Subcutaneous abdominal adipose tissue (tissue), 5 donors: ENCODE measurements around the gene AKAP6.

Experiments used
- H3K27ac ChIP-seq: one replicate; pipeline ENCODE4 v1.7.0; 2013; ENCODE audit warnings: low read depth, mild to moderate bottlenecking, inconsistent platforms, low read length, moderate library complexity
- H3K27me3 ChIP-seq, 5 donors: one replicate each; pipeline ENCODE4 v1.7.0; 2013; ENCODE audit warnings: low read length in 5 of 5, inconsistent platforms in 1 of 5; ENCODE audit not compliant: control insufficient read depth in 5 of 5, insufficient read depth in 4 of 5
- H3K36me3 ChIP-seq, 5 donors: one replicate each; pipeline ENCODE4 v1.7.0; 2013; ENCODE audit warnings: low read length in 5 of 5; ENCODE audit not compliant: control insufficient read depth in 5 of 5, insufficient read depth in 5 of 5
- H3K4me1 ChIP-seq, 5 donors: one replicate each; pipeline ENCODE4 v1.7.0; 2013; ENCODE audit warnings: low read length in 5 of 5, mild to moderate bottlenecking in 3 of 5, moderate library complexity in 1 of 5; ENCODE audit not compliant: control insufficient read depth in 5 of 5, insufficient read depth in 5 of 5
- H3K4me3 ChIP-seq, 5 donors: one replicate each; pipeline ENCODE4 v1.7.0; 2013; ENCODE audit warnings: low read length in 5 of 5, low read depth in 1 of 5
- H3K9ac ChIP-seq, 5 donors: one replicate each; pipeline ENCODE4 v1.7.0; 2013; ENCODE audit warnings: low read length in 5 of 5, mild to moderate bottlenecking in 4 of 5, moderate library complexity in 3 of 5
- H3K9me3 ChIP-seq, 5 donors: one replicate each; pipeline ENCODE4 v1.7.0; 2013; ENCODE audit warnings: low read length in 5 of 5; ENCODE audit not compliant: control insufficient read depth in 5 of 5
- donor health status: healthy.
- donor health status: healthy.
- donor health status: healthy.
- donor health status: healthy.
- donor health status: healthy.

AKAP6 gene

DNA sequence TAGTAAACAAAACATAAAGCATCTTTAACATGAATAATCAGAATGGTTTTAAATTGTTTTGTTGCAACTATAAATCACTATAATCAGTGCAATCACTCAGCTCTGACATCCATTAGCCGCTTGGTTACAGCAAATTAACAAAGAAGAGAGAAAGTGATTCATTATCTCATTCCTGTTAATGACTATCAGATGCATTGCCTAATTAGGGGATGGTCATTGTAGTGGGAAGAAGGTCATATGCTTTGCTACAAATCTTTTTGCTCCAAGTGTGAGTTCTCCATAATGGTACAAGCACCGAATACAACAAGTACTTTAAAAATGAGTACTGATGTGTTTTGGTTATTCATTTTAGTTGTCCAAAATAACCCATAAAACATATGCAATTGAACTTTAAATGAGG is 272.0 kb downstream of the AKAP6 start:
- Histone ChIP-seq H3K4me3 (no peak overlapping the region), H3K27ac (no peak overlapping the region), H3K36me3 (no peaks in the 10 kb centered on the region), H3K9ac (no peak overlapping the region), H3K4me1 (peaks cover 0 to 11% (median 0%) of the 10 kb centered on the region in 5 donors), H3K27me3 (no peaks in the 10 kb centered on the region), H3K9me3 (no peaks in the 10 kb centered on the region)

DNA sequence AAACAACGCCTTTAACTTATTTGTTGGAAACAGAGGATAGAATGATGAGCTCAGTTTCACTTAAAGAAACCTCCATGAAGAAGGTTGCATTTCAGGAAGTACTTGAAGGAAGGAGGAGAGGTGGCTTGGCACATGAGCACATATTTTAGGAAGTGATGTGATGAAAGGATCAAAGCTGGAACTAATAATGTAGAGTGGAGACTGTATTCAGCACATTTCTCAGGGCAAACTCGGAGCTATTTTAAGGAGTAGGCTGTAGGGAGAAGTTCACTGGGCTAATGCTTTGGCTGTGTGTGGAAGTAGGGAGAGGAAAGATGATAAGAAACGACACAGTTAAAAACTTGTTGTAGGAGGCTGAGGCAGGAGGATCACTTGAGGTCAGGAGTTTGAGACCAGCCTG is 272.8 kb downstream of the AKAP6 start:
- H3K4me3 ChIP-seq, result no peak overlapping the region
- H3K36me3 ChIP-seq, result no peaks in the 10 kb centered on the region
- no peak overlapping the region for H3K9ac ChIP-seq
- H3K27me3 ChIP-seq, result no peaks in the 10 kb centered on the region
- H3K9me3 ChIP-seq, result no peaks in the 10 kb centered on the region
- H3K4me1 ChIP-seq, result peaks cover 0 to 11% (median 0%) of the 10 kb centered on the region in 5 donors
- H3K27ac ChIP-seq, result no peak overlapping the region

- no peaks in the 10 kb centered on the region for H3K9me3 ChIP-seq
- no peak overlapping the region for H3K9ac ChIP-seq
- no peaks in the 10 kb centered on the region for H3K27me3 ChIP-seq
- H3K4me1 ChIP-seq, result peaks cover 0 to 11% (median 0%) of the 10 kb centered on the region in 5 donors
- no peak overlapping the region for H3K4me3 ChIP-seq
- no peak overlapping the region for H3K27ac ChIP-seq
- H3K36me3 ChIP-seq, result no peaks in the 10 kb centered on the region
These were observed 273.6 kb downstream of the AKAP6 start for GRCh38 chr14:32602699-32603098.

DNA sequence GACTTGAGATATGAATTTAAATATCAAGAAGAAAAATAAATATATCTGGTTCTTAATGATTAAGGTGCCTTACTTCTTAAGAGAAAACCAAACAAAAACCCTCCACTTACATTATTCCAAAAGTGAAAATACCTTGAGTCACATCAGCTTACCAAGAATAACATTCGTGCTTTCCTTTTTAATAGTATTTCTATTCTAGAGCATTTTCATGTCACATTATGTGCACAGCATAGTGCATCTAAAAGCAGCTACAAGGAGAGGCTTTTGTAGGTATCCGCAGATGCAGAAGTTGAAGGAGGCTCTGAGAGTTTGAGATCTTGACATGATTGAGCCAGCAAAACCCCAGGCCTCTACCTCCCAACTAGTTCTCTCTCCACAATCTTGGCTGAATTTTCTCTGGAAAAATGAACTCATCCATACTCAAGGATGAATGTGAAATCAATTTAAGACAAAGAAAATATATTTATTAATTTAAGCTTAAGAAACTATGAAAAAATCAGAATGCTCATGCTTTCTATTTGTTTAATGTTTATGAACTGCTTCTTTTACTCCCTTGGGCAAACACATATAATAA is 275.0 kb downstream of the AKAP6 start:
- Histone ChIP-seq H3K27ac (no peak overlapping the region), H3K4me1 (peaks cover 0 to 11% (median 0%) of the 10 kb centered on the region in 5 donors), H3K36me3 (no peaks in the 10 kb centered on the region), H3K9ac (no peak overlapping the region), H3K9me3 (no peaks in the 10 kb centered on the region), H3K4me3 (no peak overlapping the region), H3K27me3 (no peaks in the 10 kb centered on the region)

GRCh38 chr14:32606301-32606700 is 277.2 kb downstream of the AKAP6 start:
- no peaks in the 10 kb centered on the region for H3K36me3 ChIP-seq
- H3K4me3 ChIP-seq, result no peak overlapping the region
- H3K27me3 ChIP-seq, result no peaks in the 10 kb centered on the region
- no peaks in the 10 kb centered on the region for H3K9me3 ChIP-seq
- no peak overlapping the region for H3K9ac ChIP-seq
- no peak overlapping the region for H3K27ac ChIP-seq
- H3K4me1 ChIP-seq, result peaks cover 0 to 11% (median 0%) of the 10 kb centered on the region in 5 donors

DNA sequence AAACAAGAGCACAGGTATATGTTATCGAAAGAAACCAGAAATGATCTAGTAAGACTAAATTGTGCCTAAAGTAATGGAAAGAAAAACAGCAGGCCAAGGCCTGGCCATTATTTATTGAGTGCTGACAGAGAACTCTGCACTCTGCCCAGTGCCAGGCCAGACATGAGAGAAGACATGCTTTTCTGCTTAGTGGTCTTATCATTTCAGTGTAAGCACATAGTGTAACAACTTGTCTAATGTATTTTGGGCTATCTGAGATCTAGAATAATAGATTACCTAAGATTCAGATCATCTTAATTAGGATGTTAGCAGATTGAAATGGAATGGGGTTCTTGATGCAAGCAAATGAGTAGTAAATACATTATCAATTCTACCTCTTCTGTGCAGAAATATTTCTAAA is 278.3 kb downstream of the AKAP6 start:
- Histone ChIP-seq H3K27ac (no peak overlapping the region), H3K9ac (no peak overlapping the region), H3K27me3 (no peaks in the 10 kb centered on the region), H3K4me3 (no peak overlapping the region), H3K9me3 (no peaks in the 10 kb centered on the region), H3K4me1 (peaks cover 0 to 7% (median 3%) of the 10 kb centered on the region in 5 donors), H3K36me3 (no peaks in the 10 kb centered on the region)

- no peak overlapping the region for H3K27ac ChIP-seq
- H3K4me3 ChIP-seq, result no peak overlapping the region
- no peaks in the 10 kb centered on the region for H3K36me3 ChIP-seq
- H3K9ac ChIP-seq, result no peak overlapping the region
- peaks cover 0 to 7% (median 2%) of the 10 kb centered on the region in 5 donors for H3K4me1 ChIP-seq
- H3K9me3 ChIP-seq, result no peaks in the 10 kb centered on the region
- no peaks in the 10 kb centered on the region for H3K27me3 ChIP-seq
These were observed 279.8 kb downstream of the AKAP6 start for GRCh38 chr14:32608857-32609256.

DNA sequence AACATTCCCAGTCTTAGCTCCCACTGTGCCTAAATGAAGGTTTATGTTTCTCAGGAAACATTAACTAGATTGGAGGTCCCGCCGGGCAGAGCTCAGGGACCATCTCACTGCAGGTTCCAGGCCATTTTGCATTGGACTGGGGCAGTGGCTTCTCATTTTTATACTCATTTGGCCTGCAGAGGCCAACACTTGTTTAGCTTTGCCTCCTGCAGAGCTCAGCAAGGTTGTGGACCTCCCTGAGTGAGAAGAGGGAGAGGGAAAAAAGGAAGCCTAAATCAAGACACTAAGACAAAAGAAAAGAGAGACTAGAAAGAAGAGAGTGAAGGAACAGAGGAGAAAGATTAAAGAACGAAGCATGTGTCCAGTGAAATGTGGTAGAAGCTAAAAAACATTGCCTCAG is 280.3 kb downstream of the AKAP6 start:
- H3K4me3 ChIP-seq, result no peak overlapping the region
- no peaks in the 10 kb centered on the region for H3K9me3 ChIP-seq
- H3K4me1 ChIP-seq, result peaks cover 0 to 7% (median 2%) of the 10 kb centered on the region in 5 donors
- H3K36me3 ChIP-seq, result no peaks in the 10 kb centered on the region
- H3K9ac ChIP-seq, result no peak overlapping the region
- no peak overlapping the region for H3K27ac ChIP-seq
- H3K27me3 ChIP-seq, result no peaks in the 10 kb centered on the region

GRCh38 chr14:32611752-32612151 is 282.7 kb downstream of the AKAP6 start:
- Histone ChIP-seq H3K36me3 (no peaks in the 10 kb centered on the region), H3K4me1 (peaks cover 0 to 7% (median 2%) of the 10 kb centered on the region in 5 donors), H3K4me3 (no peak overlapping the region), H3K9ac (no peak overlapping the region), H3K27me3 (no peaks in the 10 kb centered on the region), H3K27ac (no peak overlapping the region), H3K9me3 (no peaks in the 10 kb centered on the region)

GRCh38 chr14:32618991-32619390 is 289.9 kb downstream of the AKAP6 start:
- no peaks in the 10 kb centered on the region for H3K27me3 ChIP-seq
- H3K4me1 ChIP-seq, result no peaks in the 10 kb centered on the region
- H3K9ac ChIP-seq, result no peak overlapping the region
- H3K9me3 ChIP-seq, result no peaks in the 10 kb centered on the region
- no peak overlapping the region for H3K4me3 ChIP-seq
- no peak overlapping the region for H3K27ac ChIP-seq
- H3K36me3 ChIP-seq, result no peaks in the 10 kb centered on the region

DNA sequence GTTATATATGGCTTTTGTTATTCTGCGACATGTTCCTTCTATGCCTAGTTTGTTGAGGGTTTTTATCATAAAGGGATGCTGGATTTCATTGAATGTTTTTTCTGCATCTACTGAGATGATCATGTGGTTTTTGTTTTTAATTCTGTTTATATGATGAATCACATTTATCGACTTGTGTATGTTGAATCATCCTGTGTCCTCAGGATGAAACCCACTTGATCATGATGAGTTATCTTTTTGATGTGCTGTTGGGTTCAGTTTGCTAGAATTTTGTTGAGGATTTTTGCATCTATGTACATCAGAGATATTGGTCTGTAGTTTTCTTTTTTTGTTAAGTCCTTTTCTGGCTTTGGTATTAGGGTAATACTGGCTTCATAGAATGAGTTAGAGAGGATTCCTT is 291.2 kb downstream of the AKAP6 start:
- Histone ChIP-seq H3K4me1 (no peaks in the 10 kb centered on the region), H3K27me3 (no peaks in the 10 kb centered on the region), H3K9me3 (no peaks in the 10 kb centered on the region), H3K9ac (no peak overlapping the region), H3K4me3 (no peak overlapping the region), H3K27ac (no peak overlapping the region), H3K36me3 (no peaks in the 10 kb centered on the region)
